Panc1 (cell line): Measurements from ENCODE around the gene NPIPB6.
A peak's percentile ranks its signal among the peaks of the same experiment; 100 is the strongest.

ENCODE experiments used
- CTCF ChIP-seq: fragments of 450-650 bp; IDR thresholded peaks from 2 replicates; pipeline ENCODE4 v1.5.1; 2017; ENCODE audit warnings: mild to moderate bottlenecking
- POLR2AphosphoS5 ChIP-seq: IDR thresholded peaks from 2 replicates; pipeline ENCODE4 v1.6.1; 2012; ENCODE audit warnings: mild to moderate bottlenecking, low read depth, low read length, moderate library complexity
- REST ChIP-seq, 2 experiments: IDR thresholded peaks; 2 replicates each; pipeline ENCODE4 v1.6.1; 2011 to 2012; ENCODE audit warnings: low read depth in 2 of 2, control low read depth in 1 of 2, low read length in 1 of 2, mild to moderate bottlenecking in 1 of 2, moderate library complexity in 1 of 2; ENCODE audit not compliant: insufficient read depth in 1 of 2
- SIN3A ChIP-seq: IDR thresholded peaks from 2 replicates; pipeline ENCODE4 v1.6.1; 2012; ENCODE audit warnings: low read depth, mild to moderate bottlenecking, low read length, moderate library complexity, borderline replicate concordance; ENCODE audit not compliant: insufficient read depth
- TCF7L2 ChIP-seq: IDR thresholded peaks from 2 replicates; pipeline ENCODE4 v1.6.1; 2011; ENCODE audit warnings: mild to moderate bottlenecking, low read depth, low read length, inconsistent platforms

- TF ChIP-seq POLR2AphosphoS5 (no peak), CTCF (peak; percentile 96), TCF7L2 (no peak), SIN3A (no peak), REST (IDR thresholded peaks at IDR 0.05; ENCODE audit: insufficient read depth in 1 of 2, low read depth in 2 of 2, low read length in 1 of 2) (no peak)
Observed at GRCh38 chr16:28321700-28322411, 41.5 kb downstream of the NPIPB6 start.
